ENCODE results near the gene HDGF.
A peak's percentile ranks its signal among the peaks of the same experiment; 100 is the strongest.

HDGF gene

GRCh38 chr1:156714830-156715229, 36.6 kb downstream of the HDGF start:
- DNase-seq = no peak

GRCh38 chr1:156712626-156713025, 38.8 kb downstream of the HDGF start:
- DNase-seq = no peak

GRCh38 chr1:156711011-156711817, 40.3 kb downstream of the HDGF start:
- DNase-seq = no peak

- DNase-seq = no peak
Observed at GRCh38 chr1:156709757-156710489, 41.6 kb downstream of the HDGF start.

- DNase-seq = no peak
Observed at GRCh38 chr1:156709031-156709430, 42.4 kb downstream of the HDGF start.

GRCh38 chr1:156708218-156708661, 43.2 kb downstream of the HDGF start:
- DNase-seq = no peak

- no peak for DNase-seq
Observed at GRCh38 chr1:156707417-156708217, 43.9 kb downstream of the HDGF start.

- no peak for DNase-seq
Observed at GRCh38 chr1:156706657-156707416, 44.6 kb downstream of the HDGF start.

GRCh38 chr1:156705918-156706656, 45.4 kb downstream of the HDGF start:
- peak; percentile 24 to 71 (median 54) for DNase-seq

- no peak for DNase-seq
Observed at GRCh38 chr1:156705321-156705917, 46.1 kb downstream of the HDGF start, which contains the start of gene CRABP2. Gene CRABP2 (minus strand): TSS chr1:156705583. CDS start chr1:156705446, 137 bp downstream.

- DNase-seq = no peak
Observed at GRCh38 chr1:156704930-156705320, 46.5 kb downstream of the HDGF start.

GRCh38 chr1:156704166-156704711, 47.2 kb downstream of the HDGF start:
- DNase-seq = no peak

GRCh38 chr1:156703741-156704140, 47.7 kb downstream of the HDGF start:
- DNase-seq = no peak

- no peak for DNase-seq
Observed at GRCh38 chr1:156703336-156703735, 48.1 kb downstream of the HDGF start.

GRCh38 chr1:156700736-156701531, 50.5 kb downstream of the HDGF start:
- DNase-seq = no peak

- no peak for DNase-seq
Observed at GRCh38 chr1:156698995-156699394, 52.5 kb downstream of the HDGF start.

GRCh38 chr1:156697481-156697880, 54.0 kb downstream of the HDGF start:
- no peak for DNase-seq

- no peak for DNase-seq
Observed at GRCh38 chr1:156696755-156697154, 54.7 kb downstream of the HDGF start.

GRCh38 chr1:156694690-156694962, 56.8 kb downstream of the HDGF start:
- DNase-seq = no peak
